ENCODE results near the gene FNIP2. TPM values are rescaled to one million over a fixed set of nuclear protein-coding genes. Genes with fewer than 3 reads are reported as not detected.

The FNIP2 gene
- total RNA-seq, 3 donors from 2014 or later (not counting 1 experiment from before 2014, with no cell fraction given), result 19.4 to 22.6 (median 21.8) TPM

- H3K27me3 Mint-ChIP-seq (ENCODE audit: low read depth in 2 of 2), result peaks cover 2 to 51% of the 10 kb centered on the region in 2 donors
- no peak overlapping the region for H3K4me3 ChIP-seq (ENCODE audit: low read length)
- no peaks in the 10 kb centered on the region for H3K9me3 Mint-ChIP-seq
- 83% methylated on average over 3 of the region's 4 CpGs for WGBS (ENCODE audit: insufficient coverage)
- H3K4me1 ChIP-seq (ENCODE audit: control insufficient read depth, insufficient read depth, low read length), result no peaks in the 10 kb centered on the region
- no peak for TF ChIP-seq CTCF (IDR thresholded peaks at IDR 0.05)
- H3K36me3 ChIP-seq (ENCODE audit: control insufficient read depth, insufficient read depth, low read length), result no peaks in the 10 kb centered on the region
- no peak overlapping the region for H3K27ac Mint-ChIP-seq
- intact Hi-C loops (cut with micrococcal nuclease), result no loop called here
- H3K27ac ChIP-seq (ENCODE audit: low read length), result no peak overlapping the region
- H3K4me3 Mint-ChIP-seq, result no peak overlapping the region
- no peaks in the 10 kb centered on the region for H3K36me3 Mint-ChIP-seq
- no peaks in the 10 kb centered on the region for H3K4me1 Mint-ChIP-seq
- DNase-seq (no peak), ATAC-seq (no peak)
- no peaks in the 10 kb centered on the region for H3K9me3 ChIP-seq (ENCODE audit: control insufficient read depth, insufficient read depth, low read length)
- peaks cover 4% of the 10 kb centered on the region for H3K27me3 ChIP-seq (ENCODE audit: control insufficient read depth, insufficient read depth, low read length)
Measured at GRCh38 chr4:158938220-158939044, 169.6 kb downstream of the FNIP2 start.

- Histone ChIP-seq H3K9me3 (ENCODE audit: control insufficient read depth, insufficient read depth, low read length) (no peaks in the 10 kb centered on the region), H3K36me3 (ENCODE audit: control insufficient read depth, insufficient read depth, low read length) (no peaks in the 10 kb centered on the region), H3K27ac (ENCODE audit: low read length) (no peak overlapping the region), H3K27me3 (ENCODE audit: control insufficient read depth, insufficient read depth, low read length) (peaks cover 4% of the 10 kb centered on the region), H3K4me3 (ENCODE audit: low read length) (no peak overlapping the region), H3K4me1 (ENCODE audit: control insufficient read depth, insufficient read depth, low read length) (peaks cover 3% of the 10 kb centered on the region)
- no peak overlapping the region for H3K4me3 Mint-ChIP-seq
- 64% methylated on average over 1 of the region's 2 CpGs for WGBS (ENCODE audit: insufficient coverage)
- intact Hi-C loops (cut with micrococcal nuclease), result no loop called here
- ATAC-seq (no peak), DNase-seq (no peak)
- H3K27me3 Mint-ChIP-seq (ENCODE audit: low read depth in 2 of 2), result peaks cover 15 to 64% of the 10 kb centered on the region in 2 donors
- H3K4me1 Mint-ChIP-seq, result peaks cover 9% of the 10 kb centered on the region in 2 donors
- no peaks in the 10 kb centered on the region for H3K9me3 Mint-ChIP-seq
- no peaks in the 10 kb centered on the region for H3K36me3 Mint-ChIP-seq
- H3K27ac Mint-ChIP-seq, result no peak overlapping the region
- TF ChIP-seq CTCF (IDR thresholded peaks at IDR 0.05), result no peak
Measured at GRCh38 chr4:158940271-158940670, 171.4 kb downstream of the FNIP2 start.

GRCh38 chr4:158941321-158941720, 172.5 kb downstream of the FNIP2 start:
- no peak overlapping the region for H3K4me3 ChIP-seq (ENCODE audit: low read length)
- no peak for DNase-seq
- no peak overlapping the region for H3K27ac Mint-ChIP-seq
- intact Hi-C loops (cut with micrococcal nuclease), result no loop called here
- H3K36me3 Mint-ChIP-seq, result no peaks in the 10 kb centered on the region
- peaks cover 4% of the 10 kb centered on the region for H3K27me3 ChIP-seq (ENCODE audit: control insufficient read depth, insufficient read depth, low read length)
- H3K27me3 Mint-ChIP-seq (ENCODE audit: low read depth in 2 of 2), result peaks cover 19 to 71% of the 10 kb centered on the region in 2 donors
- H3K9me3 Mint-ChIP-seq, result no peaks in the 10 kb centered on the region
- H3K9me3 ChIP-seq (ENCODE audit: control insufficient read depth, insufficient read depth, low read length), result no peaks in the 10 kb centered on the region
- H3K4me1 Mint-ChIP-seq, result peaks cover 19% of the 10 kb centered on the region in 2 donors
- no peak for TF ChIP-seq CTCF (IDR thresholded peaks at IDR 0.05)
- H3K4me1 ChIP-seq (ENCODE audit: control insufficient read depth, insufficient read depth, low read length), result peaks cover 5% of the 10 kb centered on the region
- no peak for ATAC-seq
- H3K27ac ChIP-seq (ENCODE audit: low read length), result no peak overlapping the region
- H3K4me3 Mint-ChIP-seq, result no peak overlapping the region
- H3K36me3 ChIP-seq (ENCODE audit: control insufficient read depth, insufficient read depth, low read length), result no peaks in the 10 kb centered on the region

GRCh38 chr4:158941895-158942294, 173.1 kb downstream of the FNIP2 start:
- peaks cover under 1% of the 10 kb centered on the region for H3K27me3 ChIP-seq (ENCODE audit: control insufficient read depth, insufficient read depth, low read length)
- WGBS (ENCODE audit: insufficient coverage), result 94% methylated on average over 2 of the region's 2 CpGs
- no peaks in the 10 kb centered on the region for H3K36me3 ChIP-seq (ENCODE audit: control insufficient read depth, insufficient read depth, low read length)
- DNase-seq (no peak), ATAC-seq (no peak)
- intact Hi-C loops (cut with micrococcal nuclease), result no loop called here
- H3K9me3 Mint-ChIP-seq, result no peaks in the 10 kb centered on the region
- peaks cover 24 to 71% of the 10 kb centered on the region in 2 donors for H3K27me3 Mint-ChIP-seq (ENCODE audit: low read depth in 2 of 2)
- H3K27ac ChIP-seq (ENCODE audit: low read length), result no peak overlapping the region
- H3K36me3 Mint-ChIP-seq, result no peaks in the 10 kb centered on the region
- H3K4me3 Mint-ChIP-seq, result no peak overlapping the region
- H3K4me1 Mint-ChIP-seq, result peaks cover 24% of the 10 kb centered on the region in 2 donors
- H3K9me3 ChIP-seq (ENCODE audit: control insufficient read depth, insufficient read depth, low read length), result no peaks in the 10 kb centered on the region
- no peak overlapping the region for H3K4me3 ChIP-seq (ENCODE audit: low read length)
- TF ChIP-seq CTCF (IDR thresholded peaks at IDR 0.05), result no peak
- H3K27ac Mint-ChIP-seq, result no peak overlapping the region
- peaks cover 5% of the 10 kb centered on the region for H3K4me1 ChIP-seq (ENCODE audit: control insufficient read depth, insufficient read depth, low read length)

All from natural killer cell (primary cell).